HG03066 (cell line): ENCODE data around the gene EMC10.
"Not testable (repeated sequence)": the region's sequence is repeated elsewhere in the genome, so short reads cannot be mapped to it uniquely, and the experiment has no call there.

Experiments used
- ATAC-seq: cut with Tn5 transposase; IDR thresholded peaks from one replicate; pipeline ENCODE4 v1.9.1; 2021; ENCODE audit warnings: low read depth; ENCODE audit not compliant: unreplicated experiment

EMC10 gene

DNA sequence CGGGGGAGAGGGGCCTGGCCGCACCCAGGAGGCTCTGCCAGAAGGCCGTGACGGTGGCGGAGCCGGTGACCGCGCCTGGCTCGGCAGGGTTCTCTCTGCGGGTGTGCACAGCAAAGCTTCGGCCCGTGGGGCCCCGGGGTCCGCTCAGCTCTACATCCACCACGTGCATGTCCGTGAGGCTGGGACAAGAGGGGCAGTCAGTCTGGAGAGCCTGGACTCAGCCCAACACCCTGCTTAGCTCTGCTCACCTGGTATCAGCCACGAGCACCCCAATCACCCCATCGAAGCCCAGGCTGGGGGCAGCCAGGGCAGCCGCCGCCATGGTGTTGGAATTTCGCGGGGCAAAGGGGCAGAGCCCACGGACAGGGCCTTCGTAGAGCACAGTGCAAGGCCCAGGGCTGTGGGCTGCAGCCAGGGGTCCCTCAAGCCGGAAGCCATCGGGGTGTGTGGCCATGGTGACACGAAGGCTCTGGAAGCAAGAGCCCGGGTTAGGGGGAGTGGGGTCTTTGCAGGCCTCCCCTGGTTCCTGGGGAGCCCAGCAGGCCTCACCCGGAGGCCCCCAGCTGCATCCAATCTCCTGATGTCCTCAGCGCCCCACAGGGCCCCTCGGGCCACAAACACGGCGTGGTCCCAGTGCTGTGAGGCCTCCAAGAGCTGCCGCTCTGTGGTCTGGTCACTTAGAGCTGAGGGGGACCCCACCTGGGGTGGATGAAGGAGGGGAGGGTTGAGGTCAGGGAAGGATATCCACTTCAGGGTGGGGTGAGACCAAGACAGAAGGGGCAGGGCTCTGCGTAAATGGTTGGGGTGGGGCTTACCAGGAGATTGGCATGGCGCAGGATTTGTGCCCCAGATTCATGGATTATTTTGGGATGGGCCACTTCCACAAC, 36.0 kb downstream of the EMC10 start:
- no peak for ATAC-seq

DNA sequence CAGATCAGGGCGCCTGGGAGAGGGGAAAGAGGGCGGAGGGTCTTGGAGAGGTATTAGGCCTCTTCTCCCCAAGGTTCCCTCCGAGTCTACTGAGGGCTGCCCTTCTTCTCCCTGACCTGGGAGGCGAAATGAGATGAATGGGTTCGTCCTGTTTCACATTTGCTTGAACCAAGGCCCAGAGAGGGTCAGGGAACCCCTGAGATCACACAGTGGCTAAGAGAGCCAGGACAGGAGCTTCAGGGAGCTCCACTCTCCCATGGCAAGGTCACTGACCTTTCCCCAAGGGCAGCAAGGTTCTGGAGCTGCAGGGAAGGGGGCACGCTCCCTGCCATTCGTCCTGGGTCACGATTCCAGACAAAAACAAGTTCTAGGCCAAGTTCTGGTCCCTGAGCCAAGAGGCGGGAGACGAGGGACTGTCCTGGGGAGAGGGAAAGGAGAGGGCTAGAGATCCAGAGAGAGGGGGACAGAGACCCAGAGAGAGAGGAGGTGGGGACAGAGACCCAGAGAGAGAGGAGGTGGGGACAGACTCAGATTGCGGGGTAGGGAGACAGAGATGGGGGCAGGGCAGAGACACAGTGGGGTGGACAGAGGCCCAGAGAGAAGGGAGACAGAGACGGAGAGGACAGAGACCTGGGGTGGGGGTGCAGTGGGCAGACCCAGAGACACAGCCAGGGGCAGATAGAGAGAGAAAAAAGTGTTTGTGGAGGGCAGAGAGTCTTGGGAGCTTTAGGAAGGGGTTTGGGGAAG, 36.9 kb downstream of the EMC10 start:
- ATAC-seq: no peak

GRCh38 chr19:50513746-50514345, 37.5 kb downstream of the EMC10 start, which contains the start of gene ASPDH:
ASPDH (minus strand) TSS chr19:50513913; CDS start chr19:50513823, 90 bp downstream.
- no peak for ATAC-seq

GRCh38 chr19:50514346-50515167, 38.2 kb downstream of the EMC10 start:
- no peak for ATAC-seq

DNA sequence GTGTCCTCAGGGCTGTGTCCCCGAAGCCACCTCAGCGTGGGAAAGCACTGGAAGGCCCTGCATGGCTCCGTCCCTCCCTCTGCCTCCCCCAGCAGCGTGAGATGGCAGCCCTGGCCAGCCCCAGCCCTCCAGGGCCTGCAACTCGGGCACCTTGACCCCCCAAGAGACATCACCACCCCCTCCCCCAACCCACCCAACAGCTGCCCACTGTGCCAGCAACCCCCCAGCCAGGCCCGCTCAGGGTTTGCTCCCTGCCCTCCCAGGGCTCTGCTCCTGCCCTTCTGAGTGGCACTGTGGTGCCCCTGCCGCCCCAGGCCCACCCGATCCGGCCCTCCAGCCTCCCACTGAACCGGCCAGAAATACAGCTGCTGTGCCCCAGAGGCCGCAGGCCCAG, 38.9 kb downstream of the EMC10 start:
- ATAC-seq: no peak

- ATAC-seq: no peak
These were observed 40.1 kb downstream of the EMC10 start for GRCh38 chr19:50516456-50516855.

DNA sequence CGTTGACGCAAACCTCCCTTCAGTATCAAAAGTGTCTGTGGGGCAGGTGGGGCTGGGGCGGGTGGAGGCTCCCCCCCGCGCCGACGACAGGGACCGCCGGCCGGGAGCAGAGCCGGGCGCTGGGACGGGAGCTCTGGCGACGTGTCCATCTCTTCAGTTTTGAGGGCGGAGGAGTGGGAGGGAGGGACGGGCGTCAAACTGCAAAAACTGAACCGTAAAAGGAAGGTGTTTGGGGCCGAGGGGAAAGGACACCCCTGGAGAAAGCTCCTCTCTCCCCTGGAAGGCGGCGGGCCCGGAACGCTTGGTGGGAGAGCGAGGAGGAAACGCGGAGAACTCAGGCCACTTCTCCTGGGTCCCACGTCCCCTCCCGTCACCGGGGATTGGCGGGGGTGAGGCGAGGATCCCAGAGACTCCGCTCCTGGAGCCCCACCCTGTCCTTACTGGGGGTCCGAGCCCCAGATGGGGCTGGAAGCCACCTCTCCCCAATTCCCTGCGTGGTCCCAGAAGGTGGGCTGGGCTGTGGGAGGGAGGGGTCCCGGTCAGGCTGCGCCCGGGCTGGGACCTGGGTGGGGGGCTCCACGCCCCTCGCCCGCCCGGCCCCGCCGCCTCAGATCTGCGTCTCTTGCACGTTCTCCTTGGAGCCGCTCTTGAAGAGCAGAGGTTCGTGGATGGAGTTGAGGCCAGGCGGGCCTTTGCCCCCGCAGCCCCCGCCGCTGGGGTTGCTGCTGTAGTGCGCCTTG, 40.8 kb downstream of the EMC10 start:
- no peak for ATAC-seq

DNA sequence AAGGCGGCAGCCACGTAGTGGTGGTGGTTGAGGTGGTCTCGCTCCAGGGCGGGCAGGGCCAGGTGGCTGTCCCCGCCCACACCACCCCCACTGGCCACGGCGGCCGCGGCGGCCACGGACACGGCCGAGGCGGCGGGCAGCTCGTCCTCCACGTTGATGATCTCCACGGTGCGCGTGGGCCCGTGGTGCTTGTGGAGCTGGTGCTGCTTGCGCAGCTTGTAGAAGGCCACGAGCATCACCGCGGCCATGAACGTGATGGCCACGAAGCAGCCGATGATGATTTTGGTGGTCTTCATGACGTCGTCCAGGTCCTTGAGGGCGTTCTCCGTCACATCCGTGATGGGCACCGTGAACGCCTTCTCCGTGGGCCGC, 41.4 kb downstream of the EMC10 start:
- ATAC-seq: no peak

GRCh38 chr19:50518091-50519005, 42.0 kb downstream of the EMC10 start:
- no peak for ATAC-seq

GRCh38 chr19:50519006-50519575, 42.8 kb downstream of the EMC10 start:
- ATAC-seq: no peak

DNA sequence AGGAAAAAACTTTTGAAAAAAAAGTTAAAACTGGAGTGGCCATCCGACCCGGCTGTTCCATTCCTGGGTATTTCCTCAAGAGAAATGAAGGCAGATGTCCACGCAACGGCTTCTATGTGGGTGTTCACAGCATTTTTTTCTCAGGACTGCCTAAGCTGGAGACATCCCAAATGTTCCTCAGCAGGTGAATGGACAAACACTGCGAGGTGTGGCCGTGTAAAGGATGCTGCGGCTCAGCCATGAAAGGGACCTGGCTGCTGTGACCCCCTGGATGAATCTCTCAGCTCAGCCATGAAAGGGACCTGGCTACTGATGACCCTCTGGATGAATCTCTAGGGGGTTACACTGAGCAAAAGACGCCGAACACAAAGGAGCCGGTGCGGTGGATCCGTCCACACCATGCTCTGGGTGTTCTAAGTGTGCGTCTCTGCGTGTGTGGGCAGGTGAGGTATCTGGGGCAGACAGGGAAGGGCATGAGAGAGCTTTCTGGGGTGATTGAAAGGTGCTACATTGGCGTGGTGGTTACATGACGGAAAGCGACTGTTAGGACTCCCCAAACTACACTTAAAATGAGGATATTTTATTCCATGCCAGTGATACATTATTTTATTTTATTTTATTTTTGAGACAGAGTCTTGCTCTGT, 44.6 kb downstream of the EMC10 start:
- no peak for ATAC-seq

- ATAC-seq: no peak
These were observed 46.6 kb downstream of the EMC10 start for GRCh38 chr19:50522881-50523280.

DNA sequence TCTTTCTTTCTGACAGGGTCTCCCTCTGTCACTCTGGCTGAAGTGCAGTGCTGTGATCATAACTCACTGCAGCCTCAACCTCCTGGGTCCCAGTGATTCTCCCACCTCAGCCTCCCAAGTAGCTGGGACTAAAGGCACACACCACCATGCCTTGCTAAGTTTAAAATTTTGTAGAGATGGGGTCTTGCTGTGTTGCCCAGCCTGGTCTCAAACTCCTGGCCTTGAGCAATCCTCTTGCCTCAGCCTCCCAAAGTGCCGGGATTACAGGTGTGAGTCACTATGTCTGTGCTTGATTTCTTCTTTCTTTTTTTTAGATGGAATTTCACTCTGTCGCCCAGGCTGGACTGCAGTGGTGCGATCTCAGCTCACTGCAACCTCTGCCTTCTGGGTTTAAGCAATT, 51.7 kb downstream of the EMC10 start:
- not testable (repeated sequence) for ATAC-seq

- ATAC-seq: no peak
These were observed 54.9 kb downstream of the EMC10 start for GRCh38 chr19:50531171-50531612.

DNA sequence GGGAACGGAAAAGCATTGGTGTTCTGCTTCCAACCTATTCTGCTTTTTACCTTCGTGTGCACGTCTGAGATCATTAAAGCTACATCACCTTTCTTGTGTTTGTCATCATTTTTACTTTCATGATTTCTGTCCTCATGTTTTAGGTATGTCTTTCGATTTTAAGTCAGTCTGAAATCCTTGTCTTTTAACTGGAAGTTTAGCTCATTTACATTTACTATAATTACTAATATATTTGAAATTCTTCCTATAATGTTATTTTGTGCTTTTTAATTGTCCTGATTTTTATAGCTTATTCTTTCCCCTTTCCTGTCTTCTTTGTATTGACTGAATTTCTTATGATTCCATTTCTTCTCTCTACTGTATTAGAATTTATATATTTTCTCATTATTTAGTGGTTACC, 56.6 kb downstream of the EMC10 start:
- ATAC-seq: no peak

DNA sequence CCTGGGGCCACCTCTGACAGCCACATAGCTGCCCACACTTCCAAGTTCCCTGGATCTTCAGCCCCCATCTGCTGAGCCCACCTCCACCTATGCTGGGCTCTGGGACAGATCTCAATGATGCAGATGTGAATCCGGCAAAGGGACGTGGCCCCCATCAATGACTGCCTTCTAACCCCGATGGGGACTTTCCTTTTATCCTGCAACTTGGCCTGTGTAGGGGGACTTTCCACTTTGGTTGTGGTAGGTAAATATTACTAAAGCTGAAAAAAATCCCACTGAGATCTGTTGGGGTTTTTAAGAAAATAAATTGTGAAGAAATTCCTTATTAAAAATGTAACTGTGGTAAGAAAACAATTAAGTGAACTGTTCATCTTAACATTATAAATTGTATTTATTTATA, 58.2 kb downstream of the EMC10 start:
- no peak for ATAC-seq

DNA sequence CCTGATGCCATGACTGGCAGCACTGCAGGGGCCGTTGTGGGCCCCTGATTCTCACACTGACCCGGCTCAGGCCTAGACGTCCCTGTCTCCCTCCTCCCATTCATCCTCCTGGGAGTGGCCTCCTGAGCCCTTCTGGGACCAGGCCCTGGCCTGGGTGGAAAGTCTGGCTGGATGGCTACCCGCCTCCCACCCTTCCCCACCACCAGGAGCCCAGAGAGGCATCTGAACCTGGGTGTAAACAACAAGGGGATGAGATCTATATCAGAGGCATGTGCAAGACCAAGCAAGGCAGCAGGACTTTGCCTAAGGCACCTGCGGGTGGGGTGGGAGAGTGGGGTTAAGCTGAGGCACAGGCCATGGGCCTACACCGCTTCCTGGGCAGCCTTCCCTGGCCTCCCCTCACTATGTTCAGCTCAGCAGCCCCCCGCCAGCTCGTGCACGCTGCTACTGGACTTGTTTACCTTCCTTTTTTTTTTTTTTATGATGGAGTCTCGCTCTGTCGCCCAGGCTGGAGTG, 59.4 kb downstream of the EMC10 start:
- ATAC-seq: no peak
